Measurements from ENCODE around the gene HYAL4. TPM values are rescaled to one million over a fixed set of nuclear protein-coding genes. Genes with fewer than 3 reads are reported as not detected.

The HYAL4 gene
- total RNA-seq, 4 donors from 2014 or later, result not detected

DNA sequence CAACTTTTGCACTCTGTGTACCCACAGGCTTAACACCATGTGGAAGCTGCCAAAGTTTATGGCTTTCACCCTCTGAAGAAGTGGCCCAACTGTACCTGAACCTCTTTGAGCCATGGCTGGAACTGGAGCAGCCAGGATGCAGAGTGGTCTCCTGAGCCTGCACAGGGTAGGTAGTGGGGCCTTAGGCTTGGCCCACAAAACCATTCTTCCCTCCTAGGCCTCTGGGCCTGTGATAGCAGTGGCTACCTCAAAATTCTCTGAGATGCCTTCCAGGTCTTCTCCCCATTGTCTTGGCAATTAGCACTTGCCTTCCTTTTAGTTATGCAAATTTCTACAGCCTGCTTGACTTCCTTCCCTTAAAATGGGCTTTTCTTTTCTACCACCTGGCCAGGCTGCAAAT, 60.7 kb downstream of the HYAL4 start:
- DNase-seq (ENCODE audit: low spot score), result no peak
- ATAC-seq (ENCODE audit: low FRiP score), result no peak

DNA sequence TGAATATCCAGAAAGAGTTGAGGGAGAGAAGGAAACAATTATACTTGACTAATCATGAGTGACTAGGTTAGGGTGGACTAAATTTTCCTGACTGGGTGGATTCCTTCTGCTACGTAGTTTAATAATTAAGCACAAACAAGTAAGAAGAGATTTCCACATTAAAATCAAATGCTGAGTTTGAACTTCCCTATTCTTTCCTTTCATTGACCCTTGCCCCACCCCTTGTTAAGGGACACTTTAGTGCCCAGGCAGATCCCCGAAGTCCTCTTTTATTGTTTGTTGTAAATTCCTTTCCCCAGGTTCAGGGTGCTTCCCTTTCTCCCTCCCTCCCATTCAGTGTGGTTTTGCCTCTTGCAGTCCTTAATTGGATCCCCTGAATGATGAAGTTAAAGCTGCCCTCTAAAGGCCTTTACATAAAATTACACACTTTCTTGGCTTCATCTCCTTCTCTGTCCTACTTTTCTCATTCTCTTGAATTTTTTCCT, 71.3 kb downstream of the HYAL4 start:
- DNase-seq (ENCODE audit: low spot score) (no peak), ATAC-seq (ENCODE audit: low FRiP score) (no peak)
- TF ChIP-seq, protein P1, sequence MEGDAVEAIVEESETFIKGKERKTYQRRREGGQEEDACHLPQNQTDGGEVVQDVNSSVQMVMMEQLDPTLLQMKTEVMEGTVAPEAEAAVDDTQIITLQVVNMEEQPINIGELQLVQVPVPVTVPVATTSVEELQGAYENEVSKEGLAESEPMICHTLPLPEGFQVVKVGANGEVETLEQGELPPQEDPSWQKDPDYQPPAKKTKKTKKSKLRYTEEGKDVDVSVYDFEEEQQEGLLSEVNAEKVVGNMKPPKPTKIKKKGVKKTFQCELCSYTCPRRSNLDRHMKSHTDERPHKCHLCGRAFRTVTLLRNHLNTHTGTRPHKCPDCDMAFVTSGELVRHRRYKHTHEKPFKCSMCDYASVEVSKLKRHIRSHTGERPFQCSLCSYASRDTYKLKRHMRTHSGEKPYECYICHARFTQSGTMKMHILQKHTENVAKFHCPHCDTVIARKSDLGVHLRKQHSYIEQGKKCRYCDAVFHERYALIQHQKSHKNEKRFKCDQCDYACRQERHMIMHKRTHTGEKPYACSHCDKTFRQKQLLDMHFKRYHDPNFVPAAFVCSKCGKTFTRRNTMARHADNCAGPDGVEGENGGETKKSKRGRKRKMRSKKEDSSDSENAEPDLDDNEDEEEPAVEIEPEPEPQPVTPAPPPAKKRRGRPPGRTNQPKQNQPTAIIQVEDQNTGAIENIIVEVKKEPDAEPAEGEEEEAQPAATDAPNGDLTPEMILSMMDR (IDR thresholded peaks at IDR 0.05), result no peak

More for the DNA sequence above, 60.7 kb downstream of the HYAL4 start:
- TF ChIP-seq, protein P1 (IDR thresholded peaks at IDR 0.05), result no peak

DNA sequence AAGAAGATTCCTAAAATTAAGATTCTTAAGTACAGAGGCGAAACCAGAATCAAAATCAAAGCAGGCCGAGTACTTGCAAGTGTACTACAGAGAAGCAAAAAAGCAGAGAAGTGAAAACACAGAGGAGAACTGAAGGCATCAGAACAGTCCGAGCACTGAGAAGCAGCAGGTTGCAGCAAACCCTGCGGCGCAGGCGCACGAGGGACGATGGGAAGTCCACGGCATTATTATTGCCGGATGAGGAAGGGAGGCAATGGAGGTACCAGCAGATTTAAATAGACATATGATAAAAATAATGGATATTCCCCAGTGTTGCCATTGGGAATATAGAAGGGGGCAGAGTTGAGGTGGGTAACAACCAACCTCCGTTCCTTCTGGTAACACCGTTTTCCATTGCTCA, 72.9 kb downstream of the HYAL4 start:
- ATAC-seq (ENCODE audit: low FRiP score) (no peak), DNase-seq (ENCODE audit: low spot score) (no peak)
- TF ChIP-seq, protein P1 (IDR thresholded peaks at IDR 0.05), result no peak

DNA sequence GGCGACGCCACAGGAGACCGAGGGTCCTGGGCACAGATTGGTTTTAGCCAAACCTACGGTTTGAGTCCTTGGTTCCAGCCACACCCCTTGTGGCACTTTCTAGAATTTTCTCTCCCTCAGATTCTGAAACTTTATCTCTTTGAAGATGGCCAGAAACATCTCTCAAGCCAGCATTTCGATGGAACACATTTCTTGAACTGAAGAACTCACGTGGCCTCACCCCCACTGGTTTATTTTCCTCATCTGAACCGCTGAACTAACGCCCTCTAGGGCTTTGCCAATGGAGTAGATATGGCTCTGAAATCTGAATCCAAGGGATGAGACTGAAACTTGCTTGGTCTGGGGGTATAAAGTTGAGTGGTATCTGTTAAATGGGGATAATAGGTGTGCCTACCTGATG, 73.3 kb downstream of the HYAL4 start:
- ATAC-seq (ENCODE audit: low FRiP score) (no peak), DNase-seq (ENCODE audit: low spot score) (no peak)
- TF ChIP-seq, protein P1 (IDR thresholded peaks at IDR 0.05), result no peak

DNA sequence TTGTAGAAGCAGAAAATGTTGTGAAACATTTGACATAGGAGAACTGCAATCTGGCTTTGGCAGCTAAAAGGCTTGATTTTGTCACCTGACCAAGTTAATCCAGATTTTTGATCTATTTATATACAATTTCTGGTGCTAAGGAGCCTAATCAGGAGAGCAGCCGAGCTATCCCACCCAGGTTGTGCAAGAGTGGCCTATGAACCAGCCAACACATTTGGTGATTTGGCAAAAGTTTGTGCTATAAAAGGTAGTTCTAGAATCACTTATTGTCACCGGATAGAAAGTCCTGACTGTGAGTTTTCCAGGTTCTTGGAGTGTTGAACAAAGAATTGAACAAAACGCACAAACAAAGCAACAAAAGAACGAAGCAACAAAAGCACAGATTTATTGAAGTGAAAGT, 78.6 kb downstream of the HYAL4 start:
- ATAC-seq (ENCODE audit: low FRiP score) (no peak), DNase-seq (ENCODE audit: low spot score) (no peak)
- TF ChIP-seq, protein P1 (IDR thresholded peaks at IDR 0.05), result no peak

DNA sequence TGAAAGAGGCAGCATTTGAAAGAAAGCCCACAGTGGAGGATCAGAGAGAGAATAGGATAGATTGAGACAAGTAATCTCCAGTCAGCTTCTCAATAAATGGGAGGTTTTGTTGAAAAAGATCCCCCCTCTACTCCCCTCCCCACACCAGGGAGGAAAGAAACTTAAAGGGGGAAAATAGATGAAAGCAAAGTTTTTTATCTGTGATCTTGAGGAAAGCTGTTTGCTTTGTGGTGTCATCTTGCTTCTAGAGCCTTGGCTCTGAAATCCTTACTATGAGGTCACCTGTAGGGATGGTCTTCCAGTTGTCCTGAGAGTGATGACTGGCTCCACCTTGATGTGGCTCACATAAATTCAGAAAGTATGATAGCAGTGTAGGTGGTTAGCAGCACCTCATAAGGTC, 80.0 kb downstream of the HYAL4 start, which contains the start of gene SPAM1:
Gene SPAM1 (plus strand): TSS at position 301 of the 400 bp plus-strand sequence. CDS start 28,330 bp downstream, outside the sequence.
- ATAC-seq (ENCODE audit: low FRiP score) (no peak), DNase-seq (ENCODE audit: low spot score) (no peak)
- TF ChIP-seq, protein P1 (IDR thresholded peaks at IDR 0.05), result no peak

Other genes with a start within 250 kb of the HYAL4 start
- gene ASB15, start 243.3 kb upstream of the HYAL4 start, total RNA-seq, result not detected
- not detected for gene LMOD2, start 189.3 kb upstream of the HYAL4 start, total RNA-seq
- gene WASL, start 96.2 kb upstream of the HYAL4 start, total RNA-seq, result 10 to 100 TPM; 23.8 to 30.9 (median 27.6) TPM
- not detected for gene SPAM1, start 80.1 kb downstream of the HYAL4 start, total RNA-seq
- gene TMEM229A, start 187.9 kb downstream of the HYAL4 start, total RNA-seq, result not detected

Measured in omental fat pad (tissue), 4 donors.